Fibroblast of villous mesenchyme (primary cell): ENCODE measurements around the gene RNU7-1. TPM values are rescaled to one million over a fixed set of nuclear protein-coding genes. Genes with fewer than 3 reads are reported as not detected.
"Not testable (repeated sequence)": the region's sequence is repeated elsewhere in the genome, so short reads cannot be mapped to it uniquely, and the experiment has no call there.

Experiments
- DNase-seq: peaks from one replicate; pipeline ENCODE4 v3.0.0-alpha.2; 2010; ENCODE audit warnings: low read depth
- H3K4me3 ChIP-seq: 2 replicates; pipeline ENCODE4 v1.5.1; 2011; ENCODE audit warnings: low read depth, mild to moderate bottlenecking, low read length
- total RNA-seq: library from RNA; depleted of rRNA; stranded (reverse); fragments of >200 nt; gene quantifications from 2 replicates; pipeline ENCODE4 v1.2.3, GENCODE V29; 2012
- TF ChIP-seq, protein P1 (sequence below): IDR thresholded peaks from 2 replicates; pipeline ENCODE4 v1.5.1; 2012; ENCODE audit warnings: low read depth, mild to moderate bottlenecking, low read length; ENCODE audit not compliant: insufficient read depth

Gene RNU7-1
- total RNA-seq, 1 donor, result not detected

DNA sequence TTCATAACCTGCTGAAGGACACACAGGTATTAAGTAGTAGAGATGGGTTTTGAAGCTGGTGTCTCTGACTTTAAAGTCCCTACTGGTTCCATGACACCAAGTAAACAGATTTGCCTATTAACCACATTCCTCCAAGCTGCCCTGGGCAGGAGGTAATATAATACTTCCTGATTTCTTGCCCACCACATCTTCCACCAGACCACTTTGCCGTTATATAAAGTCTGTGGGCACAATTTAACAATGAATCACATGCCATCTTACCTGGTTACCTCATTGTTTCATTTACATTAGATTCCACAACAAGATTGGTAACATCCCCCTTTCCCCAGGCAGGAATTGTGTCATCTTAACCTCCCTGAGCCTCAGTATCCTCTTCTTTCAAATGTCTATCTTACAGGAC, 39.9 kb upstream of the RNU7-1 start:
- DNase-seq, result no peak
- TF ChIP-seq, protein P1, sequence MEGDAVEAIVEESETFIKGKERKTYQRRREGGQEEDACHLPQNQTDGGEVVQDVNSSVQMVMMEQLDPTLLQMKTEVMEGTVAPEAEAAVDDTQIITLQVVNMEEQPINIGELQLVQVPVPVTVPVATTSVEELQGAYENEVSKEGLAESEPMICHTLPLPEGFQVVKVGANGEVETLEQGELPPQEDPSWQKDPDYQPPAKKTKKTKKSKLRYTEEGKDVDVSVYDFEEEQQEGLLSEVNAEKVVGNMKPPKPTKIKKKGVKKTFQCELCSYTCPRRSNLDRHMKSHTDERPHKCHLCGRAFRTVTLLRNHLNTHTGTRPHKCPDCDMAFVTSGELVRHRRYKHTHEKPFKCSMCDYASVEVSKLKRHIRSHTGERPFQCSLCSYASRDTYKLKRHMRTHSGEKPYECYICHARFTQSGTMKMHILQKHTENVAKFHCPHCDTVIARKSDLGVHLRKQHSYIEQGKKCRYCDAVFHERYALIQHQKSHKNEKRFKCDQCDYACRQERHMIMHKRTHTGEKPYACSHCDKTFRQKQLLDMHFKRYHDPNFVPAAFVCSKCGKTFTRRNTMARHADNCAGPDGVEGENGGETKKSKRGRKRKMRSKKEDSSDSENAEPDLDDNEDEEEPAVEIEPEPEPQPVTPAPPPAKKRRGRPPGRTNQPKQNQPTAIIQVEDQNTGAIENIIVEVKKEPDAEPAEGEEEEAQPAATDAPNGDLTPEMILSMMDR, result no peak
- H3K4me3 ChIP-seq, result no peak overlapping the region

DNA sequence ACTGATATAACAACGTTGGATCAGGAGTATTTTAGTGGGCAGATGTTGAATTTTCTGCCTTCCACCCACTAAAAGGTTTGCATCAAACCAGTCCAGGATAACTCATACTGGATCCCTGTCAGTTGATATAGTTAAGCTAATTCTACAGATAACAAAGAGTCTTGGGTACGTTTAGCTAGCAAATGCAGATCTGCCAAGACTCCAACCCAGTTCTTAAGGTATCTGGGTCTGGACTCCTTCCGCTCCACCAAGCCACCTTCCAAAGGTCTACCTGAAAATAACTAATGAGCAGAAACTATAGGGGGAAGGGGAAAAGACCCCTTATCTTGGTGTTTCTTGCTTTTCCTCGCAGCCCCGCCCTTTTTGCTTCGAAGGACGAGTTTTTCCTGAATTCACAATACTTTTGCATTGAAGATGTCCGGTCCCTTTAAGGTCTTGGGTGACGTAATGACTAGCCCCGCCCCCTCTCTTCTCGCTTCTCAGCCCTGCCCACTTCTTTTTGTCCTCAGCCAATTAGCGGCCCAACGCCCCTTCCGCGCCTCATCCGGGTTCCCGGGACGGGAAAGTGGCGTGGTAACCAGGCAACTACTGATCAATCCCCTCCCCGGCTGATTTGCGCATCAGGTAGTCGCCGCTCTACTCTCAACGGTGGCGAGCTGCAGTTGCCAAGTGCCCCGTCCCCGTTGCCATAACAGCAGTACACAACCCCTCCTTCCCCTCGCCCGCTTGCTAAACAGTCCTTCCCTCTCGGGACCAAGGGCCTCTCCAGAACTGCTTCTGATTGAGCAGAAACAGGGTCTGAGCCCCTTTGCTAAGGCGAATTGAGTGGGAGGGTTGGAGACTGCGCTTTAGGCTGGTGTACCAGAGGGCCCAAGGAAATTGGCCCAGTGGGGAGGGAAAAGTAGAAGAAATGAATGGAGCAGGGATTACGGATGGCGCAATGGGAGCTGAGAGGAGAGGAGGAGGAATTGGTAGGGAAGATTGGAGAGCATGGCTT, 39.0 kb upstream of the RNU7-1 start, which contains the start of gene LRRC23:
TSS of gene LRRC23 (plus strand) at position 543 of the 997 bp plus-strand sequence. CDS start 812 bp downstream, outside the sequence.
- TF ChIP-seq, protein P1, result no peak
- H3K4me3 ChIP-seq, result peak within 1 kb of the TSS; percentile 76
- peak; percentile 94 for DNase-seq

DNA sequence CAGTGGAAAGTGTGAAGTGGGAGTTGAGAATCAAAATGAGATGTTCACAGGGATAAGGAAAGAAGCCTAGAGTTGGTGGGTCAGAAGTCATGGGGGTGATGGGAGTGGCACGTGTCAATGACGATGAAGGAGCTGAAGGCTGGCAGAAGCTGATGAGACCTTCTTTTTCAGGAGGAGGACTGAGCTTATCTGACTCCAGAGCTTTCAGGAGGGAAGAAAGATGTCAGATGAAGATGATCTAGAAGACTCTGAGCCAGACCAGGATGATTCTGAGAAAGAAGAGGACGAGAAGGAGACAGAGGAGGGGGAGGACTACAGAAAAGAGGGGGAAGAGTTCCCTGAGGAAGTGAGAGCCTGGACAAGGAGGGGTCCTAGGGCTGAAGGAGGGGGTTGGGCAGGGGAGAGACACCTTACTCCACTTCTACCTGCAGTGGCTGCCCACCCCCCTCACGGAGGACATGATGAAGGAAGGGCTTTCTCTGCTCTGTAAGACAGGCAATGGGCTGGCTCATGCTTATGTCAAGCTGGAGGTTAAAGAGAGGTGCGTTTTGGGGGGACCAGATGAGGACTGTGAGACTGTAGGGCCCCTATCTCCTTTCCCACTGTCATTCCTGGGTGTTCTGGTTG, 38.1 kb upstream of the RNU7-1 start:
- TF ChIP-seq, protein P1, result no peak
- H3K4me3 ChIP-seq, result peak overlapping the region; percentile 76
- no peak for DNase-seq

DNA sequence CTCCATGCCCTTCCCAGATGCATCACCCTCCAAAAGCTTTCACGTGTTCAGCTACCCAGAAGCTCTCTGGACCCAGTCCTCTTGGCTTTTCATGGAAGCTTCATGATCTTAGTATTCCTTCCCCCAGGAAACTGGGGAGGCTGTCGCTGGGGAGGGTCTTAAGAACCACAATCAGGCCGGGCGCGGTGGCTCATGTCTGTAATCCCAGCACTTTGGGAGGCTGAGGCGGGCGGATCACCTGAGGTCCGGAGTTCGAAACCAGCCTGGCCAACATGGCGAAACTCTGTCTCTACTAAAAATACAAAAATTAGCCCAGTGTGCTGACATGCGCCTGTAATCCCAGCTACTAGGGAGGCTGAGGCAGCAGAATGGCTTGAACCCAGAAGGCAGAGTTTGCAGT, 35.5 kb upstream of the RNU7-1 start:
- H3K4me3 ChIP-seq, DNase-seq: not testable (repeated sequence)

DNA sequence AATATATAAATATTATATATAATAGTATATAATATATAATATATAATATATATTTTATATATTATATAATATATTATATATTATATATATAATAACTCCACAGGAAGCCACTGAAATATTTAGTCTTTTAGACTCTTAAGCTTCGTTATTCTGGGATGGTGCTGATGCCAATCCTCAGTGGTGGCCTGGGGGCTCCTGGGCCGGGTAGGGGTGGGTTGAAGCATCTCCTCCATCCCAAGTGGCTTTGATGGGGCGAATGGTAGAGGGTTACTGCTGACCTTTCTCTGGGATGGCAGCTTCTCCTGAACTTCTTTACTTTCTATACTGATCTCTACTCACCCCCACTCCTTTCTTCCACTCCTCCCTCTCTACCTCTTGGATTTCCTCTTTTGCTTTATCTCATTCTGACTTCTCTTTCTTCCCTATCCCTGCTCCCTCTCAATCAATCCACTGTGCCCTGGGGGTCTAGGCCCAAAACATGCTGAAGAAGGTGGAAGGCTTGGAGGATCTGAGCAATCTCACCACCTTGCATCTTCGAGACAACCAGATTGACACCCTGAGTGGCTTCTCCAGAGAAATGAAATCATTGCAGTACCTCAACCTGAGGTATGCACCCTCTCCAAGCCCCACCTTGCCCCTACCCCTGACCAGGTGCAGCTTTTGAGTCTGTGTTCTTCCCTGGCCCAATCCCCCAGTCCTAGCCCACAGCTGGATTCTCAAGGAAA, 34.0 kb upstream of the RNU7-1 start:
- TF ChIP-seq, protein P1, result no peak
- no peak for DNase-seq
- no peak overlapping the region for H3K4me3 ChIP-seq

DNA sequence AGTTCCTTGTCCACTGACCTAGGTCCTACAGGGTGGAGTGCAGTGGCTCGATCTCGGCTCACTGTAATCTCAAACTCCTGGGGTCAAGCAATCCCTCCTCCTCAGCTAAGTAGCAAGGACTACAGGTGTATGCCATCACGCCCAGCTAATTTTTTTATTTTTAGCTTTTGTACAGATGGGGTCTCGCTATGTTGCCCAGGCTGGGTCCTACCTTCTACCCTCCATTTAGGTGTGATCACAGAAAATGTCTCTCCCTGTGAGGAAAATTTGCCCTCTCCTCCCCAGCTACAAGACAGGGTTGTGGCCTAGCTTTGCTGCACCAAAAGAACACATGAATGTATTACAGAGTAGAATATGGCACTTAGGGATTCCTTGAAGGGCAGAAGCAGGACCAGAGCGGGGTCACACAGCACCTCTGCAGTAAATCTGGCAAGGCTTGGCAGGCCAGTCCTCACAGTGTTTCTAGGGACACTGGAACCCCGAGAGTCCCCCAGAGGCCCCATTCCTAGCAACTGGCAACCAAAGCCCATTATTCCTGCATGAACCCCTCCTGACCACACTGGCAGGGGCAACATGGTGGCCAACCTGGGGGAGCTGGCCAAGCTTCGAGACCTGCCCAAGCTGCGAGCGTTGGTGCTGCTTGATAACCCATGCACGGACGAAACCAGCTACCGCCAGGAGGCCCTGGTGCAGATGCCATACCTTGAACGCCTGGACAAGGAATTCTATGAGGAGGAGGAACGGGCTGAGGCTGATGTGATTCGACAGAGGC, 31.3 kb upstream of the RNU7-1 start:
- TF ChIP-seq, protein P1, result no peak
- DNase-seq, result no peak
- no peak overlapping the region for H3K4me3 ChIP-seq
